ENCODE results near the gene CELA2A. TPM values are rescaled to one million over a fixed set of nuclear protein-coding genes. Genes with fewer than 3 reads are reported as not detected.
A peak's percentile ranks its signal among the peaks of the same experiment; 100 is the strongest.

CELA2A gene
- total and polyA plus RNA-seq, 2 of the 13 experiments (the other 11 are each of a cell fraction or from before 2014, with no cell fraction given) = not detected

DNA sequence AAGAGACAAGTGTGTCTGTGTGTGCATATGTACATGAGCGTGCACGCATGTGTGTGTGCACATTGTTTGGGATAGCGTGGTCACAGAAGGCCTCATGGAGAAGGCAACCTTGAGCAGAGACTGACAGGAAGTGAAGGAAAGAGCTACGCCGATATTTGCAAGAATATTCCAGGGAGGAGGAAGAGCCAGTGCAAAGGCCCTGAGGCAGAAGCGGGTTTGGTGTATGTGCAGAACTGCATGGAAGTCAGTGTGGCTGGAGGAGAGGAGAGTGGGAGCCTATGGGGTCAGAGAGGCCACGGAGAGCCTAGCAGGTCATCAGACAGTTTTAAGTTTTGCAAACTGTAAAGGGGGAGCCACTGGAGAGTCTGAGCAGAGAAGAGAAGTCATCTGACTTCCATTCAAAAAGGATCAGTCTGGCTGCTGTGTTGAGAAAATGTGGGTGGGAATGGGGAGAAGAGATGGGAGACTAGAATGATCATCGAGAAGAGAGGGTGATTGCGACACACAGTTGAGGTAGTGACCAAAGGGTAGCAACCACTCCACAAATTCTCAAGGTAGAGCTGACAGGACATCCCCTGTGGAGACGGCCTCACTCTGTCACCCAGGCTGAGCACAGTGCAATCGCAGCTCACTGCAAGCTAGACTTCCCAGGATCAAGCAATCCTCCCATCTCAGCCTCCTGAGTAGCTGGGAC is 23.3 kb downstream of the CELA2A start:
- no TSS peak for BruUV-seq (replicated peaks)
- Histone ChIP-seq H3K9me3 (ENCODE audit: low read length) (no peaks in the 10 kb centered on the region), H3K27ac (ENCODE audit: extremely low read length, insufficient read depth, low read length) (no peak overlapping the region), H2AFZ (ENCODE audit: low read length) (no peak overlapping the region), H3K27me3 (ENCODE audit: control insufficient read depth in 1 of 2, insufficient read depth in 2 of 2, low read length in 2 of 2) (peaks cover 0 to 1% of the 10 kb centered on the region in 2 experiments; a peak in 1 of 5 replicates), H3K4me2 (ENCODE audit: low read depth, low read length) (no peak overlapping the region), H3K79me2 (ENCODE audit: insufficient read depth, low read length) (no peaks in the 10 kb centered on the region), H3K9ac (ENCODE audit: insufficient read depth, low read depth, low read length) (no peak overlapping the region), H3K4me1 (ENCODE audit: insufficient read depth, low read length) (no peaks in the 10 kb centered on the region), H3K36me3 (replicated peaks in 1 of 2; ENCODE audit: control insufficient read depth in 1 of 2, insufficient read depth in 2 of 2, low read length in 2 of 2) (no peaks in the 10 kb centered on the region), H3K4me3 (replicated peaks in 1 of 3; ENCODE audit: insufficient read depth in 1 of 3, low read depth in 2 of 3, low read length in 3 of 3) (no peak overlapping the region), H4K20me1 (ENCODE audit: insufficient read depth, low read length) (no peaks in the 10 kb centered on the region)
- WGBS (ENCODE audit: low lambda C conversion rate) = 53% methylated on average over 11 of the region's 11 CpGs
- in situ Hi-C loops (cut with HindIII; ENCODE audit: extremely low pct_ligation_motif_present, low pct_unique_long_range_greater_than_20kb) = no loop called here
- no peak for FAIRE-seq
- no peak for ATAC-seq
- ChIA-PET CTCF (ENCODE audit: low intra/inter-chr PET ratio, low total read pairs) (no interaction called here), POLR2A (no interaction called here)
- intact Hi-C loops (cut with micrococcal nuclease; ENCODE audit: unreplicated experiment) = no loop called here
- no peak for DNase-seq (ENCODE audit: low spot score)
- TF ChIP-seq ZNF670 (CRISPR knock-in tag; IDR thresholded peaks at IDR 0.05; ENCODE audit: borderline replicate concordance) (no peak), RBFOX2 (IDR thresholded peaks at IDR 0.05; ENCODE audit: low read depth, low read length) (no peak), ZNF354B (CRISPR knock-in tag; IDR thresholded peaks at IDR 0.05) (no peak), TBX2 (CRISPR knock-in tag; IDR thresholded peaks at IDR 0.05; ENCODE audit: borderline replicate concordance) (no peak), ZNF33A (CRISPR knock-in tag; IDR thresholded peaks at IDR 0.05; ENCODE audit: borderline replicate concordance) (no peak), SALL2 (CRISPR knock-in tag; IDR thresholded peaks at IDR 0.05) (no peak), CEBPG (CRISPR knock-in tag; IDR thresholded peaks at IDR 0.05) (peak; percentile 31; the same call in 1 of the 2 replicates), ETV5 (CRISPR knock-in tag; IDR thresholded peaks at IDR 0.05; ENCODE audit: borderline replicate concordance) (no peak), ZNF3 (CRISPR knock-in tag; IDR thresholded peaks at IDR 0.05) (no peak), CEBPB (IDR thresholded peaks at IDR 0.05; ENCODE audit: borderline replicate concordance, low read depth, low read length) (peak; percentile 91)
- TF ChIP-seq, protein P1, sequence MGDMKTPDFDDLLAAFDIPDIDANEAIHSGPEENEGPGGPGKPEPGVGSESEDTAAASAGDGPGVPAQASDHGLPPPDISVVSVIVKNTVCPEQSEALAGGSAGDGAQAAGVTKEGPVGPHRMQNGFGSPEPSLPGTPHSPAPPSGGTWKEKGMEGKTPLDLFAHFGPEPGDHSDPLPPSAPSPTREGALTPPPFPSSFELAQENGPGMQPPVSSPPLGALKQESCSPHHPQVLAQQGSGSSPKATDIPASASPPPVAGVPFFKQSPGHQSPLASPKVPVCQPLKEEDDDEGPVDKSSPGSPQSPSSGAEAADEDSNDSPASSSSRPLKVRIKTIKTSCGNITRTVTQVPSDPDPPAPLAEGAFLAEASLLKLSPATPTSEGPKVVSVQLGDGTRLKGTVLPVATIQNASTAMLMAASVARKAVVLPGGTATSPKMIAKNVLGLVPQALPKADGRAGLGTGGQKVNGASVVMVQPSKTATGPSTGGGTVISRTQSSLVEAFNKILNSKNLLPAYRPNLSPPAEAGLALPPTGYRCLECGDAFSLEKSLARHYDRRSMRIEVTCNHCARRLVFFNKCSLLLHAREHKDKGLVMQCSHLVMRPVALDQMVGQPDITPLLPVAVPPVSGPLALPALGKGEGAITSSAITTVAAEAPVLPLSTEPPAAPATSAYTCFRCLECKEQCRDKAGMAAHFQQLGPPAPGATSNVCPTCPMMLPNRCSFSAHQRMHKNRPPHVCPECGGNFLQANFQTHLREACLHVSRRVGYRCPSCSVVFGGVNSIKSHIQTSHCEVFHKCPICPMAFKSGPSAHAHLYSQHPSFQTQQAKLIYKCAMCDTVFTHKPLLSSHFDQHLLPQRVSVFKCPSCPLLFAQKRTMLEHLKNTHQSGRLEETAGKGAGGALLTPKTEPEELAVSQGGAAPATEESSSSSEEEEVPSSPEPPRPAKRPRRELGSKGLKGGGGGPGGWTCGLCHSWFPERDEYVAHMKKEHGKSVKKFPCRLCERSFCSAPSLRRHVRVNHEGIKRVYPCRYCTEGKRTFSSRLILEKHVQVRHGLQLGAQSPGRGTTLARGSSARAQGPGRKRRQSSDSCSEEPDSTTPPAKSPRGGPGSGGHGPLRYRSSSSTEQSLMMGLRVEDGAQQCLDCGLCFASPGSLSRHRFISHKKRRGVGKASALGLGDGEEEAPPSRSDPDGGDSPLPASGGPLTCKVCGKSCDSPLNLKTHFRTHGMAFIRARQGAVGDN (CRISPR knock-in tag; IDR thresholded peaks at IDR 0.05) = no peak
- TF ChIP-seq, protein P2, sequence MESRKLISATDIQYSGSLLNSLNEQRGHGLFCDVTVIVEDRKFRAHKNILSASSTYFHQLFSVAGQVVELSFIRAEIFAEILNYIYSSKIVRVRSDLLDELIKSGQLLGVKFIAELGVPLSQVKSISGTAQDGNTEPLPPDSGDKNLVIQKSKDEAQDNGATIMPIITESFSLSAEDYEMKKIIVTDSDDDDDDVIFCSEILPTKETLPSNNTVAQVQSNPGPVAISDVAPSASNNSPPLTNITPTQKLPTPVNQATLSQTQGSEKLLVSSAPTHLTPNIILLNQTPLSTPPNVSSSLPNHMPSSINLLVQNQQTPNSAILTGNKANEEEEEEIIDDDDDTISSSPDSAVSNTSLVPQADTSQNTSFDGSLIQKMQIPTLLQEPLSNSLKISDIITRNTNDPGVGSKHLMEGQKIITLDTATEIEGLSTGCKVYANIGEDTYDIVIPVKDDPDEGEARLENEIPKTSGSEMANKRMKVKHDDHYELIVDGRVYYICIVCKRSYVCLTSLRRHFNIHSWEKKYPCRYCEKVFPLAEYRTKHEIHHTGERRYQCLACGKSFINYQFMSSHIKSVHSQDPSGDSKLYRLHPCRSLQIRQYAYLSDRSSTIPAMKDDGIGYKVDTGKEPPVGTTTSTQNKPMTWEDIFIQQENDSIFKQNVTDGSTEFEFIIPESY (CRISPR knock-in tag; IDR thresholded peaks at IDR 0.05) = no peak
- TF ChIP-seq, protein P3, sequence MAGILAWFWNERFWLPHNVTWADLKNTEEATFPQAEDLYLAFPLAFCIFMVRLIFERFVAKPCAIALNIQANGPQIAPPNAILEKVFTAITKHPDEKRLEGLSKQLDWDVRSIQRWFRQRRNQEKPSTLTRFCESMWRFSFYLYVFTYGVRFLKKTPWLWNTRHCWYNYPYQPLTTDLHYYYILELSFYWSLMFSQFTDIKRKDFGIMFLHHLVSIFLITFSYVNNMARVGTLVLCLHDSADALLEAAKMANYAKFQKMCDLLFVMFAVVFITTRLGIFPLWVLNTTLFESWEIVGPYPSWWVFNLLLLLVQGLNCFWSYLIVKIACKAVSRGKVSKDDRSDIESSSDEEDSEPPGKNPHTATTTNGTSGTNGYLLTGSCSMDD (CRISPR knock-in tag; IDR thresholded peaks at IDR 0.05) = no peak
- TF ChIP-seq, protein P4, sequence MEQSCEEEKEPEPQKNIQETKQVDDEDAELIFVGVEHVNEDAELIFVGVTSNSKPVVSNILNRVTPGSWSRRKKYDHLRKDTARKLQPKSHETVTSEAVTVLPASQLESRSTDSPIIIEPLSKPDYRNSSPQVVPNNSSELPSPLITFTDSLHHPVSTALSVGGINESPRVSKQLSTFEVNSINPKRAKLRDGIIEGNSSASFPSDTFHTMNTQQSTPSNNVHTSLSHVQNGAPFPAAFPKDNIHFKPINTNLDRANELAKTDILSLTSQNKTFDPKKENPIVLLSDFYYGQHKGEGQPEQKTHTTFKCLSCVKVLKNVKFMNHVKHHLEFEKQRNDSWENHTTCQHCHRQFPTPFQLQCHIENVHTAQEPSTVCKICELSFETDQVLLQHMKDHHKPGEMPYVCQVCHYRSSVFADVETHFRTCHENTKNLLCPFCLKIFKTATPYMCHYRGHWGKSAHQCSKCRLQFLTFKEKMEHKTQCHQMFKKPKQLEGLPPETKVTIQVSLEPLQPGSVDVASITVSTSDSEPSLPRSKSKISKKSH (CRISPR knock-in tag; IDR thresholded peaks at IDR 0.05; ENCODE audit: borderline replicate concordance) = no peak

All from HepG2 (cell line).